Mesendoderm (in vitro differentiated cells): Measurements from ENCODE around the gene CFAP46.
"Not testable (repeated sequence)": the region's sequence is repeated elsewhere in the genome, so short reads cannot be mapped to it uniquely, and the experiment has no call there.

Experiments
- DNase-seq: peaks from one replicate; pipeline ENCODE4 v3.0.0; 2013
- H2AK5ac ChIP-seq: 2 replicates; pipeline ENCODE4 v1.6.1; 2013; ENCODE audit warnings: low read length, inconsistent platforms
- H2BK120ac ChIP-seq: 2 replicates; pipeline ENCODE4 v1.6.1; 2013; ENCODE audit warnings: low read depth, mild to moderate bottlenecking, low read length, moderate library complexity, mixed read lengths
- H2BK15ac ChIP-seq: replicated peaks from 2 replicates; pipeline ENCODE4 v1.6.1; 2013; ENCODE audit warnings: low read depth, mild to moderate bottlenecking, moderate library complexity
- H2BK5ac ChIP-seq: 2 replicates; pipeline ENCODE4 v1.6.1; 2013; ENCODE audit warnings: low read length, inconsistent platforms
- H3K18ac ChIP-seq: 2 replicates; pipeline ENCODE4 v1.6.1; 2013; ENCODE audit warnings: mild to moderate bottlenecking, low read length, mixed read lengths
- H3K23ac ChIP-seq: one replicate; pipeline ENCODE4 v1.6.1; 2013; ENCODE audit warnings: low read length
- H3K27ac ChIP-seq: 2 replicates; pipeline ENCODE4 v1.5.1; 2013; ENCODE audit warnings: low read depth, mild to moderate bottlenecking, inconsistent platforms, low read length, moderate library complexity
- H3K27me3 ChIP-seq: 2 replicates; pipeline ENCODE4 v1.6.1; 2013; ENCODE audit warnings: low read length, control low read depth, mild to moderate bottlenecking, inconsistent platforms; ENCODE audit not compliant: insufficient read depth, poor library complexity
- H3K36me3 ChIP-seq: 2 replicates; pipeline ENCODE4 v1.6.1; 2013; ENCODE audit warnings: low read length, inconsistent platforms; ENCODE audit not compliant: control insufficient read depth, insufficient read depth
- H3K4ac ChIP-seq: one replicate; pipeline ENCODE4 v1.6.1; 2013; ENCODE audit warnings: low read depth, mild to moderate bottlenecking, low read length, moderate library complexity
- H3K4me1 ChIP-seq: 2 replicates; pipeline ENCODE4 v1.6.1; 2013; ENCODE audit warnings: low read depth, low read length, inconsistent platforms; ENCODE audit not compliant: control insufficient read depth
- H3K4me2 ChIP-seq: 2 replicates; pipeline ENCODE4 v1.6.1; 2013; ENCODE audit warnings: low read length
- H3K4me3 ChIP-seq: 2 replicates; pipeline ENCODE4 v1.5.1; 2013; ENCODE audit warnings: mild to moderate bottlenecking, low read length
- H3K56ac ChIP-seq: one replicate; pipeline ENCODE4 v1.6.1; 2013; ENCODE audit warnings: low read length
- H3K79me1 ChIP-seq: 2 replicates; pipeline ENCODE4 v1.6.1; 2013; ENCODE audit warnings: low read length, inconsistent platforms
- H3K79me2 ChIP-seq: 2 replicates; pipeline ENCODE4 v1.6.1; 2013; ENCODE audit warnings: mild to moderate bottlenecking, low read length; ENCODE audit not compliant: control insufficient read depth, insufficient read depth
- H3K9ac ChIP-seq: 2 replicates; pipeline ENCODE4 v1.6.1; 2013; ENCODE audit warnings: low read length, inconsistent platforms
- H4K5ac ChIP-seq: one replicate; pipeline ENCODE4 v1.6.1; 2013; ENCODE audit warnings: low read length
- H4K8ac ChIP-seq: one replicate; pipeline ENCODE4 v1.6.1; 2013; ENCODE audit warnings: low read depth, mild to moderate bottlenecking, control low read depth, low read length, moderate library complexity
- WGBS: extraction: QIAGEN DNeasy Blood & Tissue Kit; methylation state at CpG from one replicate; pipeline ENCODE4 v1.1.7; 2013; ENCODE audit warnings: low lambda C conversion rate, missing lambda C conversion rate; ENCODE audit not compliant: insufficient coverage; ENCODE audit errors: extremely low coverage; 5-methylcytosine and 5-hydroxymethylcytosine counted together

The CFAP46 gene

GRCh38 chr10:132930701-132931100, 11.7 kb downstream of the CFAP46 start:
- H3K27me3 ChIP-seq, H3K4me3 ChIP-seq, H3K27ac ChIP-seq, H3K56ac ChIP-seq, H2AK5ac ChIP-seq, H2BK120ac ChIP-seq, H4K5ac ChIP-seq, DNase-seq, H2BK5ac ChIP-seq, H3K9ac ChIP-seq, H3K23ac ChIP-seq, H2BK15ac ChIP-seq, H3K4me2 ChIP-seq, H4K8ac ChIP-seq, H3K4ac ChIP-seq, H3K4me1 ChIP-seq, H3K79me1 ChIP-seq, H3K36me3 ChIP-seq, H3K18ac ChIP-seq, H3K79me2 ChIP-seq: not testable (repeated sequence)
- WGBS = no CpG with 5 or more reads among the region's 3 CpGs

DNA sequence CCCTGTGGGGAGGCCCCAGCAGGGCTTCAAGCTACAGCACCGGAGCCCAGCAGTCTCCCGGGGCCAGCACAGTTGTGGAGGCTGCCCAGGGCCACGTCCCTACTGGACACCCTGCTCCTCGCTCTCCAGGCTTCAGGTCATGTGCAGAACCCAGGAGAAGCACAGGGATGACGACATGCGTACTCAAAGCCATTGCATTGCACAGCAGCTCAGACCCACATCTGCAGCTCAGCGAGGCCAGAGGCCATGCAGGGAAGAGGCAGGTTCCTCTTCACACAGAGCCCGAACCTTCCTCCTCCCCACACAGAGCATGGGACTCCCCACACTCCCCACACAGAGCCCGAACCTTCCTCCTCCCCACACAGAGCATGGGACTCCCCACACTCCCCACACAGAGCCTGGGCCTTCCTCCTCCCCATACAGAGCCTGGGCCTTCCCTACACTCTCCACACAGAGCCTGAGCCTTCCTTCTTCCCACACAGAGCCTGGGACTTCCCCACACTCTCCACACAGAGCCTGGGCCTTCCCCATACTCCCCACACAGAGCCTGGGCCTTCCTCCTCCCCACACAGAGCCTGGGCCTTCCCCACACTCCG, 12.3 kb downstream of the CFAP46 start:
- no peaks in the 10 kb centered on the region for H3K4me1 ChIP-seq
- no peaks in the 10 kb centered on the region for H3K79me2 ChIP-seq
- no peak overlapping the region for H2BK120ac ChIP-seq
- H3K4me2 ChIP-seq = no peak overlapping the region
- no peak overlapping the region for H3K56ac ChIP-seq
- no peak overlapping the region for H2BK15ac ChIP-seq
- H3K18ac ChIP-seq = no peak overlapping the region
- H3K36me3 ChIP-seq = no peaks in the 10 kb centered on the region
- no peak overlapping the region for H3K23ac ChIP-seq
- no peak overlapping the region for H3K27ac ChIP-seq
- H4K5ac ChIP-seq = no peak overlapping the region
- no peaks in the 10 kb centered on the region for H3K27me3 ChIP-seq
- no CpG with 5 or more reads among the region's 10 CpGs for WGBS
- H4K8ac ChIP-seq = no peak overlapping the region
- no peak overlapping the region for H2BK5ac ChIP-seq
- H3K79me1 ChIP-seq = no peaks in the 10 kb centered on the region
- H2AK5ac ChIP-seq = no peak overlapping the region
- DNase-seq = no peak
- no peak overlapping the region for H3K4ac ChIP-seq
- no peak overlapping the region for H3K9ac ChIP-seq
- no peak overlapping the region for H3K4me3 ChIP-seq

DNA sequence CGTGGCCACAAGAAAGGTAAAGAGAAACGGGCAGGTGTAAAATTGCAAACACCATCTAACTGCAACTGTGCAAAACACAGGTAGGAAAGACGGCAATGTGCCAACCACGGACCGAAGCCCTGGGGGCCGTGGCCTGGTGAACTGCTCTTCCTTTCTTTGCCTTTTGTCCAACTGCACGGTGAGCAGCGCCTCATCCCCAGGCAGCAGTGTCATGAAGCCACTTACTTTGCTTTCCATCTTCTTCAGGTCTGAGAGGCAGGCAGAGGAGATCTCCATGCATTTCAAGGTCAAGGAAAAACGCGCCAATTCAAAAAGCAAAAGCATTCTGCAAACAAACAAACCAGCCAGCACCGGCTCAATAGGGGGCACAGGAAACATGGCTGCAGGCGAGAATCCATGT, 12.9 kb downstream of the CFAP46 start:
- no peak overlapping the region for H2AK5ac ChIP-seq
- H2BK120ac ChIP-seq = no peak overlapping the region
- H3K23ac ChIP-seq = no peak overlapping the region
- H3K36me3 ChIP-seq = no peaks in the 10 kb centered on the region
- H3K56ac ChIP-seq = no peak overlapping the region
- no peaks in the 10 kb centered on the region for H3K27me3 ChIP-seq
- no peak overlapping the region for H2BK15ac ChIP-seq
- no peak overlapping the region for H2BK5ac ChIP-seq
- no peak overlapping the region for H3K18ac ChIP-seq
- H3K79me1 ChIP-seq = no peaks in the 10 kb centered on the region
- no peak overlapping the region for H4K5ac ChIP-seq
- H3K4me2 ChIP-seq = no peak overlapping the region
- H3K4ac ChIP-seq = no peak overlapping the region
- H3K27ac ChIP-seq = no peak overlapping the region
- no peak overlapping the region for H3K4me3 ChIP-seq
- H3K9ac ChIP-seq = no peak overlapping the region
- no peak for DNase-seq
- H4K8ac ChIP-seq = no peak overlapping the region
- no peaks in the 10 kb centered on the region for H3K4me1 ChIP-seq
- H3K79me2 ChIP-seq = no peaks in the 10 kb centered on the region
- no CpG with 5 or more reads among the region's 12 CpGs for WGBS

- no CpG with 5 or more reads among the region's 17 CpGs for WGBS
- Histone ChIP-seq H4K8ac (no peak overlapping the region), H2AK5ac (no peak overlapping the region), H3K4ac (no peak overlapping the region), H2BK5ac (no peak overlapping the region), H3K4me3 (no peak overlapping the region), H3K4me1 (no peaks in the 10 kb centered on the region), H3K79me2 (no peaks in the 10 kb centered on the region), H3K4me2 (no peak overlapping the region), H3K27me3 (no peaks in the 10 kb centered on the region), H3K9ac (no peak overlapping the region), H3K79me1 (no peaks in the 10 kb centered on the region), H3K36me3 (no peaks in the 10 kb centered on the region), H4K5ac (no peak overlapping the region), H2BK120ac (no peak overlapping the region), H3K56ac (no peak overlapping the region), H3K23ac (no peak overlapping the region), H2BK15ac (no peak overlapping the region), H3K27ac (no peak overlapping the region), H3K18ac (no peak overlapping the region)
- DNase-seq = no peak
Observed at GRCh38 chr10:132928261-132928660, 14.1 kb downstream of the CFAP46 start.

- H2BK120ac ChIP-seq = no peak overlapping the region
- H3K56ac ChIP-seq = no peak overlapping the region
- no peaks in the 10 kb centered on the region for H3K36me3 ChIP-seq
- no peaks in the 10 kb centered on the region for H3K79me2 ChIP-seq
- H2AK5ac ChIP-seq = no peak overlapping the region
- no peak overlapping the region for H4K5ac ChIP-seq
- WGBS = no CpG with 5 or more reads among the region's 11 CpGs
- H2BK15ac ChIP-seq = no peak overlapping the region
- H3K4me1 ChIP-seq = no peaks in the 10 kb centered on the region
- H3K4me3 ChIP-seq = no peak overlapping the region
- no peak for DNase-seq
- H4K8ac ChIP-seq = no peak overlapping the region
- no peak overlapping the region for H3K4me2 ChIP-seq
- H3K27ac ChIP-seq = no peak overlapping the region
- H3K79me1 ChIP-seq = no peaks in the 10 kb centered on the region
- no peak overlapping the region for H2BK5ac ChIP-seq
- H3K27me3 ChIP-seq = no peaks in the 10 kb centered on the region
- no peak overlapping the region for H3K23ac ChIP-seq
- H3K9ac ChIP-seq = no peak overlapping the region
- H3K4ac ChIP-seq = no peak overlapping the region
- no peak overlapping the region for H3K18ac ChIP-seq
Observed at GRCh38 chr10:132927824-132928223, 14.5 kb downstream of the CFAP46 start.
